GM12892 (cell line): ENCODE measurements around the gene UBFD1.

ENCODE experiments used
- POLR2A ChIP-seq: IDR thresholded peaks from 2 replicates; pipeline ENCODE4 v1.6.1; 2011; ENCODE audit warnings: low read depth, low read length, control low read depth
- POLR2AphosphoS5 ChIP-seq: IDR thresholded peaks from 2 replicates; pipeline ENCODE4 v1.6.1; 2011; ENCODE audit warnings: low read depth, low read length, control low read depth

GRCh38 chr16:23561586-23561985, 4.1 kb downstream of the UBFD1 start:
- TF ChIP-seq POLR2AphosphoS5 (no peak), POLR2A (no peak)
